HEK293 (cell line): ENCODE data around the gene SLC1A2.

Source experiments
- CTCF ChIA-PET: fragments of 350-600 bp; formaldehyde crosslinking; extraction: SDS; loops from one replicate; lab custom pipeline; 2021; ENCODE audit warnings: antibody characterized with exemption; lab: Yijun Ruan, JAX
- POLR2A ChIA-PET: fragments of 300-600 bp; formaldehyde crosslinking; extraction: SDS; loops from one replicate; lab custom pipeline; 2020; ENCODE audit warnings: antibody characterized with exemption, inconsistent platforms; lab: Yijun Ruan, JAX
- H3K27ac ChIP-seq: fragments of 200-500 bp; sonication (Bioruptor generic); 2 replicates; pipeline ENCODE4 v1.5.1; 2014; ENCODE audit warnings: low read depth, low read length, control low read depth, inconsistent platforms; ENCODE audit errors: extremely low read depth
- H3K36me3 ChIP-seq, 2 experiments: fragments of 200-500 bp in 1 of 2; sonication (Bioruptor generic) in 1 of 2; 1 replicate in 1 of 2; 2 replicates in 1 of 2; pipeline ENCODE4 v1.5.1; 2014 to 2017; ENCODE audit warnings: inconsistent platforms in 2 of 2, low read length in 2 of 2; ENCODE audit not compliant: control insufficient read depth in 2 of 2, insufficient read depth in 1 of 2
- H3K4me1 ChIP-seq: fragments of 200-500 bp; sonication (Bioruptor generic); 2 replicates; pipeline ENCODE4 v1.5.1; 2014; ENCODE audit warnings: mild to moderate bottlenecking, low read length, inconsistent platforms; ENCODE audit not compliant: control insufficient read depth, insufficient read depth
- H3K4me3 ChIP-seq: 2 replicates; pipeline ENCODE4 v1.5.1; 2011; ENCODE audit warnings: low read depth, mild to moderate bottlenecking, control low read depth, low read length, moderate library complexity
- H3K9me3 ChIP-seq: fragments of 200-500 bp; sonication (Bioruptor generic); 2 replicates; pipeline ENCODE4 v1.5.1; 2014; ENCODE audit warnings: low read depth, low read length, inconsistent platforms; ENCODE audit not compliant: control insufficient read depth, insufficient read depth
- GLIS2 ChIP-seq: fragments of 450-650 bp; formaldehyde crosslinking; IDR thresholded peaks from 2 replicates; pipeline ENCODE4 v1.5.1; 2016; ENCODE audit warnings: missing biosample characterization, missing genetic modification characterization
- HOXC10 ChIP-seq: sonication (generic); formaldehyde crosslinking; IDR thresholded peaks from 2 replicates; pipeline ENCODE4 v1.8.1; 2023; ENCODE audit warnings: mild to moderate bottlenecking, missing genetic modification reagents
- KLF8 ChIP-seq: fragments of 450-650 bp; formaldehyde crosslinking; IDR thresholded peaks from 2 replicates; pipeline ENCODE4 v1.5.1; 2016; ENCODE audit warnings: missing biosample characterization, missing genetic modification characterization
- OSR2 ChIP-seq: fragments of 450-650 bp; formaldehyde crosslinking; IDR thresholded peaks from 2 replicates; pipeline ENCODE4 v1.5.1; 2016; ENCODE audit warnings: missing biosample characterization, missing genetic modification characterization
- PRDM10 ChIP-seq: fragments of 450-650 bp; formaldehyde crosslinking; IDR thresholded peaks from 2 replicates; pipeline ENCODE4 v1.5.1; 2016; ENCODE audit warnings: missing biosample characterization, missing genetic modification characterization
- YY1 ChIP-seq: fragments of 450-650 bp; formaldehyde crosslinking; IDR thresholded peaks from 2 replicates; pipeline ENCODE4 v1.5.1; 2018; ENCODE audit warnings: missing biosample characterization, missing genetic modification characterization
- ZNF112 ChIP-seq: fragments of 450-650 bp; formaldehyde crosslinking; IDR thresholded peaks from 2 replicates; pipeline ENCODE4 v1.5.0; 2017; ENCODE audit warnings: missing biosample characterization, missing genetic modification characterization
- ZNF121 ChIP-seq: fragments of 450-650 bp; formaldehyde crosslinking; IDR thresholded peaks from 2 replicates; pipeline ENCODE4 v1.5.1; 2016; ENCODE audit warnings: missing biosample characterization, missing genetic modification characterization
- ZNF140 ChIP-seq: fragments of 450-650 bp; formaldehyde crosslinking; IDR thresholded peaks from 2 replicates; pipeline ENCODE4 v1.5.1; 2016; ENCODE audit warnings: missing biosample characterization, missing genetic modification characterization
- ZNF211 ChIP-seq: fragments of 450-650 bp; formaldehyde crosslinking; IDR thresholded peaks from 2 replicates; pipeline ENCODE4 v1.5.1; 2016; ENCODE audit warnings: low read depth, missing biosample characterization, missing genetic modification characterization
- ZNF221 ChIP-seq: fragments of 450-650 bp; formaldehyde crosslinking; IDR thresholded peaks from 2 replicates; pipeline ENCODE4 v1.5.1; 2017; ENCODE audit warnings: missing biosample characterization, missing genetic modification characterization, borderline replicate concordance
- ZNF530 ChIP-seq: fragments of 450-650 bp; formaldehyde crosslinking; IDR thresholded peaks from 2 replicates; pipeline ENCODE4 v1.5.1; 2016; ENCODE audit warnings: low read depth, missing biosample characterization, missing genetic modification characterization
- ZNF549 ChIP-seq: fragments of 450-650 bp; IDR thresholded peaks from 2 replicates; pipeline ENCODE4 v1.5.1; 2018; ENCODE audit warnings: missing biosample characterization, missing genetic modification characterization, mild to moderate bottlenecking, inconsistent platforms, moderate library complexity
- TF ChIP-seq, protein P1 (sequence below): fragments of 450-650 bp; formaldehyde crosslinking; IDR thresholded peaks from 2 replicates; pipeline ENCODE4 v1.5.1; 2016; ENCODE audit warnings: missing biosample characterization, missing genetic modification characterization
- TF ChIP-seq, protein P2 (sequence below): fragments of 450-650 bp; formaldehyde crosslinking; IDR thresholded peaks from 2 replicates; pipeline ENCODE4 v1.5.1; 2016; ENCODE audit warnings: missing biosample characterization, missing genetic modification characterization, borderline replicate concordance

The SLC1A2 gene

GRCh38 chr11:35276396-35277145 is 142.8 kb downstream of the SLC1A2 start (continued):
- no peak for TF ChIP-seq ZNF112 (tag by site-specific recombination)
- no peak for TF ChIP-seq ZNF211 (tag by site-specific recombination)
- no peak for TF ChIP-seq ZNF530 (tag by site-specific recombination)
- TF ChIP-seq ZNF221 (tag by site-specific recombination) = no peak
- TF ChIP-seq HOXC10 = no peak
- TF ChIP-seq KLF8 (tag by site-specific recombination) = no peak
- TF ChIP-seq, protein P1, sequence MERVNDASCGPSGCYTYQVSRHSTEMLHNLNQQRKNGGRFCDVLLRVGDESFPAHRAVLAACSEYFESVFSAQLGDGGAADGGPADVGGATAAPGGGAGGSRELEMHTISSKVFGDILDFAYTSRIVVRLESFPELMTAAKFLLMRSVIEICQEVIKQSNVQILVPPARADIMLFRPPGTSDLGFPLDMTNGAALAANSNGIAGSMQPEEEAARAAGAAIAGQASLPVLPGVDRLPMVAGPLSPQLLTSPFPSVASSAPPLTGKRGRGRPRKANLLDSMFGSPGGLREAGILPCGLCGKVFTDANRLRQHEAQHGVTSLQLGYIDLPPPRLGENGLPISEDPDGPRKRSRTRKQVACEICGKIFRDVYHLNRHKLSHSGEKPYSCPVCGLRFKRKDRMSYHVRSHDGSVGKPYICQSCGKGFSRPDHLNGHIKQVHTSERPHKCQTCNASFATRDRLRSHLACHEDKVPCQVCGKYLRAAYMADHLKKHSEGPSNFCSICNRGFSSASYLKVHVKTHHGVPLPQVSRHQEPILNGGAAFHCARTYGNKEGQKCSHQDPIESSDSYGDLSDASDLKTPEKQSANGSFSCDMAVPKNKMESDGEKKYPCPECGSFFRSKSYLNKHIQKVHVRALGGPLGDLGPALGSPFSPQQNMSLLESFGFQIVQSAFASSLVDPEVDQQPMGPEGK (tag by site-specific recombination) = no peak

- Histone ChIP-seq H3K9me3 (no peaks in the 10 kb centered on the region), H3K27ac (no peak overlapping the region), H3K4me3 (no peak overlapping the region), H3K4me1 (no peaks in the 10 kb centered on the region), H3K36me3 (no peaks in the 10 kb centered on the region)
- CTCF ChIA-PET = interaction anchor here (0.7 to 1.0 kb wide), 2 partner anchors 37 to 432 kb away, joined by 3 read pairs; no protein-coding TSS in a partner anchor
- no peak for TF ChIP-seq GLIS2 (tag by site-specific recombination)
- TF ChIP-seq PRDM10 = no peak
- no peak for TF ChIP-seq ZNF140
- no peak for TF ChIP-seq ZNF121 (tag by site-specific recombination)
- TF ChIP-seq, protein P2, sequence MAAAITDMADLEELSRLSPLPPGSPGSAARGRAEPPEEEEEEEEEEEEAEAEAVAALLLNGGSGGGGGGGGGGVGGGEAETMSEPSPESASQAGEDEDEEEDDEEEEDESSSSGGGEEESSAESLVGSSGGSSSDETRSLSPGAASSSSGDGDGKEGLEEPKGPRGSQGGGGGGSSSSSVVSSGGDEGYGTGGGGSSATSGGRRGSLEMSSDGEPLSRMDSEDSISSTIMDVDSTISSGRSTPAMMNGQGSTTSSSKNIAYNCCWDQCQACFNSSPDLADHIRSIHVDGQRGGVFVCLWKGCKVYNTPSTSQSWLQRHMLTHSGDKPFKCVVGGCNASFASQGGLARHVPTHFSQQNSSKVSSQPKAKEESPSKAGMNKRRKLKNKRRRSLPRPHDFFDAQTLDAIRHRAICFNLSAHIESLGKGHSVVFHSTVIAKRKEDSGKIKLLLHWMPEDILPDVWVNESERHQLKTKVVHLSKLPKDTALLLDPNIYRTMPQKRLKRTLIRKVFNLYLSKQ = no peak
- POLR2A ChIA-PET = no interaction called here
Measured at GRCh38 chr11:35275786-35276170, 143.6 kb downstream of the SLC1A2 start.

GRCh38 chr11:35274909-35275785 is 144.2 kb downstream of the SLC1A2 start:
- Histone ChIP-seq H3K4me3 (no peak overlapping the region), H3K4me1 (no peaks in the 10 kb centered on the region), H3K9me3 (no peaks in the 10 kb centered on the region), H3K27ac (no peak overlapping the region), H3K36me3 (no peaks in the 10 kb centered on the region)
- ChIA-PET CTCF (interaction anchor here (0.7 to 1.0 kb wide), 2 partner anchors 36 to 431 kb away, joined by 3 read pairs; no protein-coding TSS in a partner anchor), POLR2A (no interaction called here)
- TF ChIP-seq OSR2 (tag by site-specific recombination) (no peak), ZNF549 (tag by site-specific recombination) (no peak), YY1 (tag by site-specific recombination) (no peak)
